ENCODE data around the gene RER1. TPM values are rescaled to one million over a fixed set of nuclear protein-coding genes. Genes with fewer than 3 reads are reported as not detected.

Gene RER1
- total RNA-seq, 2 experiments from 2014 or later = 148 to 151 TPM

GRCh38 chr1:2356401-2356800 lies 35.2 kb upstream of the RER1 start:
- POLR2A ChIA-PET = no interaction called here
- Mint-ChIP-seq H3K27me3 (ENCODE audit: low read depth) (no peaks in the 10 kb centered on the region), H3K4me1 (ENCODE audit: low read depth) (no peaks in the 10 kb centered on the region), H3K27ac (no peak overlapping the region), H3K36me3 (ENCODE audit: low read depth) (no peaks in the 10 kb centered on the region), H3K9me3 (ENCODE audit: insufficient read depth) (no peaks in the 10 kb centered on the region), H3K4me3 (no peak overlapping the region)
- no peak for DNase-seq
- CTCF ChIA-PET = no interaction called here
- no peak for ATAC-seq

- ChIA-PET POLR2A (no interaction called here), CTCF (no interaction called here)
- Mint-ChIP-seq H3K27me3 (ENCODE audit: low read depth) (no peaks in the 10 kb centered on the region), H3K27ac (no peak overlapping the region), H3K4me3 (no peak overlapping the region), H3K9me3 (ENCODE audit: insufficient read depth) (no peaks in the 10 kb centered on the region), H3K36me3 (ENCODE audit: low read depth) (no peaks in the 10 kb centered on the region), H3K4me1 (ENCODE audit: low read depth) (no peaks in the 10 kb centered on the region)
- no peak for ATAC-seq
- no peak for DNase-seq
Measured at GRCh38 chr1:2356911-2357845, 34.5 kb upstream of the RER1 start.

- H3K27me3 Mint-ChIP-seq (ENCODE audit: low read depth) = no peaks in the 10 kb centered on the region
- CTCF ChIA-PET = no interaction called here
- no peak overlapping the region for H3K27ac Mint-ChIP-seq
- no peaks in the 10 kb centered on the region for H3K36me3 Mint-ChIP-seq (ENCODE audit: low read depth)
- no peak overlapping the region for H3K4me3 Mint-ChIP-seq
- POLR2A ChIA-PET = no interaction called here
- H3K9me3 Mint-ChIP-seq (ENCODE audit: insufficient read depth) = no peaks in the 10 kb centered on the region
- H3K4me1 Mint-ChIP-seq (ENCODE audit: low read depth) = no peaks in the 10 kb centered on the region
- ATAC-seq (no peak), DNase-seq (no peak)
Measured at GRCh38 chr1:2358072-2358471, 33.6 kb upstream of the RER1 start.

GRCh38 chr1:2358651-2359640 lies 32.7 kb upstream of the RER1 start:
- POLR2A ChIA-PET = interaction anchor here (0.6 kb wide), 1 partner anchor 141 kb away, joined by 3 read pairs; no protein-coding TSS in a partner anchor
- no peaks in the 10 kb centered on the region for H3K27me3 Mint-ChIP-seq (ENCODE audit: low read depth)
- H3K9me3 Mint-ChIP-seq (ENCODE audit: insufficient read depth) = peaks cover 3% of the 10 kb centered on the region
- H3K36me3 Mint-ChIP-seq (ENCODE audit: low read depth) = no peaks in the 10 kb centered on the region
- H3K27ac Mint-ChIP-seq = no peak overlapping the region
- no peak for DNase-seq
- no peak for ATAC-seq
- no peak overlapping the region for H3K4me3 Mint-ChIP-seq
- CTCF ChIA-PET = no interaction called here
- H3K4me1 Mint-ChIP-seq (ENCODE audit: low read depth) = no peaks in the 10 kb centered on the region

GRCh38 chr1:2360588-2361364 lies 30.9 kb upstream of the RER1 start:
- ChIA-PET POLR2A (no interaction called here), CTCF (interaction anchor here (1.1 to 1.6 kb wide), 2 partner anchors 10 to 166 kb away, joined by 3 to 6 read pairs; partner anchors contain the start of gene FAAP20)
- H3K36me3 Mint-ChIP-seq (ENCODE audit: low read depth) = no peaks in the 10 kb centered on the region
- peaks cover 6% of the 10 kb centered on the region for H3K9me3 Mint-ChIP-seq (ENCODE audit: insufficient read depth)
- H3K4me3 Mint-ChIP-seq = no peak overlapping the region
- no peak for ATAC-seq
- H3K27ac Mint-ChIP-seq = no peak overlapping the region
- no peak for DNase-seq
- no peaks in the 10 kb centered on the region for H3K27me3 Mint-ChIP-seq (ENCODE audit: low read depth)
- H3K4me1 Mint-ChIP-seq (ENCODE audit: low read depth) = no peaks in the 10 kb centered on the region

GRCh38 chr1:2363847-2364513 lies 27.7 kb upstream of the RER1 start:
- Mint-ChIP-seq H3K4me3 (no peak overlapping the region), H3K36me3 (ENCODE audit: low read depth) (no peaks in the 10 kb centered on the region), H3K27me3 (ENCODE audit: low read depth) (no peaks in the 10 kb centered on the region), H3K9me3 (ENCODE audit: insufficient read depth) (peaks cover 6% of the 10 kb centered on the region), H3K27ac (no peak overlapping the region), H3K4me1 (ENCODE audit: low read depth) (no peaks in the 10 kb centered on the region)
- ChIA-PET CTCF (no interaction called here), POLR2A (no interaction called here)
- DNase-seq (no peak), ATAC-seq (no peak)

DNA sequence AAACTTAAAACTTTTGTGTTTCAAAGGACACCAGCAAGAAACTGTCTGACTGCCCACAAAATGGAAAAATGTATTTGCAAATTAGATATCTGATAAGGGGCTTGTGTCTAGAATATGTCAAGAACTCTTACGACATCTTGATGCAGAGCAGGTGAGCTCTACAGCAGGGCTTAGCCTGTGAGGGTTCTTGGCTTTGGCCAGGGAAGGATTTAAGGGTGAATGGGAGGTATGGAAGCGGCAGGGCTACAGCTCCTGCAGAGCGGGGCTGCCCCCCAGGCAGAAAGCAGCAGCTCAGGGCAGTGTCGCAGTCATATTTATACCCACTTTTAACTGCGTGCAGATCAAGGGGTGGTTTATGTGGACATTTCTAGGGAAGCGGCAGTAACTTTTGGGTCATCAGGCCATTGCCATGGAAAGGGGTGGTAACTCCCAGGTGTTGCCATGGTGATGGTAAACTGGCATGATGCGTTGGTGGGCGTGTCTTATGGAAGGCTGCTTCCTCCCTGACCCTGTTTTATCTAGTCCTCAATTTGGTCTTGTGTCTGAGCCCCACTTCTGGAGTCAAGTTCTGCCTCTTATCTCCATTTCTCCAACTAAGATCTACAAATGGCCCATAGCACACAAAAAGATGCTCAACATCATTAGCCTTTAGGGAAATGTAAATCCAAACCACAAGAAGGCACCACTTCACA lies 23.4 kb upstream of the RER1 start:
- Mint-ChIP-seq H3K4me1 (ENCODE audit: low read depth) (no peaks in the 10 kb centered on the region), H3K9me3 (ENCODE audit: insufficient read depth) (peaks cover 6% of the 10 kb centered on the region), H3K4me3 (no peak overlapping the region), H3K27me3 (ENCODE audit: low read depth) (no peaks in the 10 kb centered on the region), H3K36me3 (ENCODE audit: low read depth) (no peaks in the 10 kb centered on the region), H3K27ac (no peak overlapping the region)
- POLR2A ChIA-PET = no interaction called here
- ATAC-seq = no peak
- CTCF ChIA-PET = no interaction called here
- DNase-seq = no peak

GRCh38 chr1:2372551-2373490 lies 18.8 kb upstream of the RER1 start:
- Mint-ChIP-seq H3K4me1 (ENCODE audit: low read depth) (no peaks in the 10 kb centered on the region), H3K27me3 (ENCODE audit: low read depth) (no peaks in the 10 kb centered on the region), H3K27ac (no peak overlapping the region), H3K4me3 (no peak overlapping the region), H3K9me3 (ENCODE audit: insufficient read depth) (no peaks in the 10 kb centered on the region), H3K36me3 (ENCODE audit: low read depth) (no peaks in the 10 kb centered on the region)
- ChIA-PET CTCF (no interaction called here), POLR2A (no interaction called here)
- DNase-seq = no peak
- no peak for ATAC-seq

DNA sequence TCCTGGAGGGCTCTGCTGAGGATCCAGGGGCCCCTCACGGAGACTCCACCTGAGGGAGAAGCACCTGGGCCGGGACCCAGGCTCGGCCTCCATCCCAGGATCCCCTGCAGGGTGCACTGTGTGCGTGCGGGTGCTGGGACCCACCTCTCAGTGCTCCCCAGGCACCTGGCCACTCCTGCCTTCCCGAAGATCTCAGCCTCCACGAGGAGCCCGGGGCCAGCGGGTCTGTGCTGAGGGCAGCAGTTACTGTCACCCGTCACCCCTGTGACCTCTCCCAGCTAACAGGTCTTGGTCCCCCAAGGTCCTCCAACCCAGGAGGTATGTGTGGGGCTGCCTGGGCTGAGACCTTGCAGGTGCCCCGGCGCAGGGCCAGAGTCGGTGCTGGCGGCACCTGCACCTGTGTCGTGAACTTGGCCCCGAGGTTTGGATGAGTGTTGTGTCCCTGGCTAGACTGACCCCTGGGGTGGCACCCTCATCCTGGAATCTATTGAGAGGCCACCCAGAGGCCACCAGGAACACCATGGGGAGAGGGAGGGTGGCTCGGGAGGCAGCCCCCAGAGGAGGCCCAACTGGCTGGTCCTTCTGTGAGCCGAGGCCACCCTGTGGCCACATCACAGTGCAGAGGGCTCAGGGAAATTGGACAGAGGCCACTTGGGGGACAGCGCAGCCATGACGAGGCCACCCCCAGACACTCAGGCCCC lies 17.9 kb upstream of the RER1 start:
- ATAC-seq (no peak), DNase-seq (no peak)
- Mint-ChIP-seq H3K9me3 (ENCODE audit: insufficient read depth) (no peaks in the 10 kb centered on the region), H3K27me3 (ENCODE audit: low read depth) (no peaks in the 10 kb centered on the region), H3K27ac (no peak overlapping the region), H3K4me1 (ENCODE audit: low read depth) (no peaks in the 10 kb centered on the region), H3K4me3 (no peak overlapping the region), H3K36me3 (ENCODE audit: low read depth) (no peaks in the 10 kb centered on the region)
- ChIA-PET CTCF (no interaction called here), POLR2A (no interaction called here)
